GM19193 (cell line): ENCODE data around the gene PKP3.

Source experiments
- POLR2A ChIP-seq: IDR thresholded peaks from 4 replicates; pipeline ENCODE4 v1.6.1; 2011; ENCODE audit not compliant: insufficient read depth, insufficient read length; ENCODE audit errors: extremely low read depth

The PKP3 gene

GRCh38 chr11:360326-361280, 33.4 kb upstream of the PKP3 start:
- no peak for TF ChIP-seq POLR2A

- no peak for TF ChIP-seq POLR2A
Measured at GRCh38 chr11:362642-363442, 31.2 kb upstream of the PKP3 start.

GRCh38 chr11:363948-364761, 29.9 kb upstream of the PKP3 start:
- TF ChIP-seq POLR2A, result no peak

GRCh38 chr11:364991-365725, 28.9 kb upstream of the PKP3 start:
- TF ChIP-seq POLR2A, result no peak

GRCh38 chr11:365831-366230, 28.2 kb upstream of the PKP3 start:
- TF ChIP-seq POLR2A, result no peak

GRCh38 chr11:367956-368413, 26.0 kb upstream of the PKP3 start:
- TF ChIP-seq POLR2A, result no peak

- TF ChIP-seq POLR2A, result no peak
Measured at GRCh38 chr11:368414-369335, 25.3 kb upstream of the PKP3 start.

- TF ChIP-seq POLR2A, result no peak
Measured at GRCh38 chr11:369336-370018, 24.5 kb upstream of the PKP3 start, which contains the start of gene B4GALNT4. Gene B4GALNT4, plus strand, starts transcription at chr11:369499. Its CDS starts 305 bp downstream, at chr11:369804.

GRCh38 chr11:370070-370941, 23.7 kb upstream of the PKP3 start:
- no peak for TF ChIP-seq POLR2A

GRCh38 chr11:371051-371450, 23.0 kb upstream of the PKP3 start:
- TF ChIP-seq POLR2A, result no peak
